ENCODE data around the gene TMEM18.

Gene TMEM18

DNA sequence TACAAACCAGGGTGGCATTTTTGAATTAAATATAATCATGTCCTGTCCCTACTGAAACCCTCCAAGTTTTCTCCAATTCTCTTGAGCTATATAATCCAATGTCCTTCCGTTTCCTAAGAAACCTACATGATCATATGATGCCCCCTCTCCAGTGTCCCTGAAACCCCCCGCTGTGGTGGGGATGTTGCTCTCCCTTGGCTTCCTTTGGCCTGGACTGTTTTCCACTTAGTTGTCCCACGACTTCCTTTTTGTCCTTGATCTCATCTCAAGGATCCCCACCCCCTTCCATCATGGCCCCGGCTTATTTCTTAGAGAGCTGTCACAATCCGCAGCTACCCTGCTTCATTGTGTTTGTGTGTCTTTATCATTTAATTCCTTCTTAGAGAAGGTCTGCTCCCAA is 43.8 kb downstream of the TMEM18 start:
- DNase-seq, result no peak

DNA sequence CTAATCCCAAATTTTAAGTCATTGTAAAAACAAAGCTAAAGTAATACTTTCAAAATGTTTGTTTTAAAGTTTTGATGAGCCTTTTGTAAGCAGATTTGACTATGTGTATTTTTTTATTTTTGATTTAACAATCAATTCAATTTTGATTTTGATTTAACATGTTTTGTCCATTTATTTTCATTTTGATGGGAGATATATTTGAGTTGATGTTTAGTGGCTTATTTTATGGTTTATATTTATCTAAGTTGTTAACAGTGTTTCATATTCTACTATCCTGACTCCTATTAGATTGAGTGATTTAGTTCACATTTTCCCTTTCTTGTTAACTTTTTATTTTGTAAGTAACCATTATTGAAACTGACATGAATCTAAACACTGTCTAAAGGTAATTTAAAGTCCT is 44.7 kb downstream of the TMEM18 start:
- DNase-seq, result no peak

DNA sequence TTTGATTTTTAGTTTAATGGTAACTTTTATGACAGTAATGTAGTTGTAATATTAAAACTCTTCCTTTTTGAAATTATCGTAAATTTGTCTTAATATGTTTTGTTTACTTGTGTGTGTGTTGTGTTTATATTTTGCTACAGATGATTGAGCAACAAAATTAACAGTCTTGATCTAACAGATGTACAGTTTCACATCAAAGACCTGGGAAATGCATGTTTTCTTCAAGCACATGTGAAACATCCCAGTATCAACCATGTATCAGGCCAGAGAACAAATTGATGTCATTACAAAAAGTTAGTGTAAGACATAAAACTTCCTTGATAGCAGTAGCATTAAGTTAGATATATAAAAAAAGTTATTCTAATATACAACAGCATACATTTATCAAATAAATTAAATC is 45.5 kb downstream of the TMEM18 start:
- DNase-seq, result no peak

DNA sequence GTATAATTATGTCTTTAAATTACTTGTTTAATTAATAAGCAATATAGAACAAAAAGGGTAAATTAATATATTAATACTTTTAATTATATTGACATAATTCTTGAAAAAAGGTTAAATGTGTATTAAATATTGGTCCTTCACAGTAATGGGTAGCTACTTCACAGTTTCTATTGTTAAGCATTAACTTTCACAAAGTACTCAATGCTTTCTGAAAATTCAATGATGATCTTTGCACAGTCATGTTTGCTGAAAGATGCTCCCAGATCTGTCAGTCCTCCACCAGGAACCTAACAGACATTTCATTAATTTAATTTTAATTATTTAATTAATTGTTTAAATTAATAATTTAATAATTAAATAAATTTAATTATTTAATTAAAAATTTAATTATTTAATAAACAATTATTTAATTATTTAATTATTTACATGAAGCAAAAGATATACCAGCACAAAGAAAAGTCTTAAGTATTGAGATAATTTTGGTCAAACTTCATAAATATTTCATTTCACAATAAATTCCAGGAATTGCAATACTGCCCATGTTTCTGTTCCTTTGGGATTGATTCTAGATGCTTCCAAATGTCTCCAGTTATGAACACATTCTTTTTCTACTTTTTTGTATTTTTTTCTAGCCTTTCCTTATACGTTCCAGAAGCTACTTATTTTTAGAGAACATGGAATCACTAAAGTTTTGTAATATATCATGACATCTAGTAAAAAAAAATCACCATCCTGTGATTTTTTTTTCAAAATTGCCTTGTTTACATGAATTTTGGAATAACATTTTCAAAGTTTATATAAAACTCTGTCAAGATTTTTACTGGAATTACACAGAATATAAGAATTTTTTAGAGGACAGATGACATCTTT is 46.5 kb downstream of the TMEM18 start:
- DNase-seq, result no peak

DNA sequence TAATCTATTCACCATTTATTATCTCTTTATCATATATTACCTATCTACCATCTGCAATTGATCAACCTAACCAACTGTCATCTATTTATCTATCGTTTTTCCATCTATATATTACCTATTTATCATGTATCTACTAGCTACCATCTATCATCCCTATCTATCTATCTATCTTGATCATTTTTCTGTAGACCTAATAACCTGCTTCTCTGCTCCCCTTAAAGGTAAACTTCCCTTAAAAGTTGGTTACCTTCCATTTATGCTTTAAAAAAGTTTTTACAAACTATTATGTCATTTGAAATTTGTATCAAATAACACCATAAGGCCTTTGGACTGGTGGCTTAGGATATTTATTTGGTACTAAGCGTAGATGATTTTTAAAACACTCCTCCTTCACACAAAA is 47.2 kb downstream of the TMEM18 start:
- DNase-seq, result no peak

DNA sequence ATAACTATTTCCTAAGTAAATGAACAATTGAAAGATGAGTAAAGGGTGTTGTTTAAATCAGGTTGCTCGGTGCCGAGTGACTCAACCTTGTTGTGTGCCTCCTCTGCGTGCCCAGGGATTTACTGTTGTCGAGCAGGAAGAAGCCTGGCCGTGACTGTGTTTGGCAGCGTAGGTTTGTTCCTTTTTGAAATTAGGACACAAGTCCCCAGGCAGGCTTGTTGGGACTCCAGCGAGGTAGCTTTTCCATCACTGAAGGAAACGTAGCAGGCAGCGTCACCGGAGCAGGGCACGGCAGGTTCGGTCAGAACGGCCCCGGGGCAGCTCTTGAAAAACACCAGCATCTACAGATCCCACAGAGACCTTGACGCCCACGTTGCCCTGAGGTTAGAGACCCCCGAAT is 48.6 kb downstream of the TMEM18 start:
- DNase-seq, result no peak

DNA sequence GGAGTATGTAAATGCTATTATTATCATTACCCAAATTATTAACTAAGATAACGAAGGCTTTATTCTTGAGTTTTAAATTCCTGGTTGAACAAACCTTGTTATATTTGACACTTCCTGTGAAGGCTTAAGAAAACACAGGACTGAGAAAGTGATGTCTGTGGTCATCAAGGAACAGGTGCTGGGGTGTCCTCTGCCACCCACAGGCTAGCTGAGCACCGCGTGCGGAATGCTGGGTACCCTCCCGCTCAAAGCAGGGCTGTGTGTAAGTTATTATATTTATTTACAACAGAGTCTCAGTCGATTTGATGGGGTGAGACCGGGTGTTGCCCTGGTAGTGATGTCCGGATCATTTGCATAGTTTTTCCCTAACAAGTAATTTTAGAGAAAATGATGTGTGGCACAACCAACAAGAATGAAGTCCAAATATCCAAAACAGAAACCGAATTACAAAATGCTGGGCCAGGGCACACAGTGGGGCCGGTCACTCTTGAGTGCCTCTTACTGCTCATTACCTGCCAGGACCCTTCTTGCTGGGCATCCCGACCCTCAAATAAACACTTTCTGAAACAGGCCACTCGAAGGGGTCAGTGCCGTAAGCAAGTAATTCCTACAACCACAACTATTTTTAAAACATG is 49.2 kb downstream of the TMEM18 start:
- no peak for DNase-seq

DNA sequence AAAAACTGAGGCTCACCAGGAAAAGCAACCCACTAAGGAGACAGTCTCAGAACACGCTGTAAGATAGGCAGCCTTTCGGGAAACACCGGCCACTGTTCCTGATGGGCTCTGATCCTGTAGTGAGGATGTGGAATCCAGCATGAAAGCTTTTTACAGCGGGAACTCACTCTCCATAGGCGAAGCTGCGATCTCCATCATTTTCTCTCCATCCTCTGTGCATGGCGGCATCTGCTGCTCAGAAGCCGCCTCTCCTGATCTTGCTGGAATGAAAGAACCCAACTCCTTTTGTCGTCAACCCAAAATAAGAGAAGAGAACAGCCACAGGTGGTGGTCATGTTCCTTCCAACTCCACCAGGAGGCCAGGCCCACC is 49.9 kb downstream of the TMEM18 start:
- DNase-seq, result no peak

DNA sequence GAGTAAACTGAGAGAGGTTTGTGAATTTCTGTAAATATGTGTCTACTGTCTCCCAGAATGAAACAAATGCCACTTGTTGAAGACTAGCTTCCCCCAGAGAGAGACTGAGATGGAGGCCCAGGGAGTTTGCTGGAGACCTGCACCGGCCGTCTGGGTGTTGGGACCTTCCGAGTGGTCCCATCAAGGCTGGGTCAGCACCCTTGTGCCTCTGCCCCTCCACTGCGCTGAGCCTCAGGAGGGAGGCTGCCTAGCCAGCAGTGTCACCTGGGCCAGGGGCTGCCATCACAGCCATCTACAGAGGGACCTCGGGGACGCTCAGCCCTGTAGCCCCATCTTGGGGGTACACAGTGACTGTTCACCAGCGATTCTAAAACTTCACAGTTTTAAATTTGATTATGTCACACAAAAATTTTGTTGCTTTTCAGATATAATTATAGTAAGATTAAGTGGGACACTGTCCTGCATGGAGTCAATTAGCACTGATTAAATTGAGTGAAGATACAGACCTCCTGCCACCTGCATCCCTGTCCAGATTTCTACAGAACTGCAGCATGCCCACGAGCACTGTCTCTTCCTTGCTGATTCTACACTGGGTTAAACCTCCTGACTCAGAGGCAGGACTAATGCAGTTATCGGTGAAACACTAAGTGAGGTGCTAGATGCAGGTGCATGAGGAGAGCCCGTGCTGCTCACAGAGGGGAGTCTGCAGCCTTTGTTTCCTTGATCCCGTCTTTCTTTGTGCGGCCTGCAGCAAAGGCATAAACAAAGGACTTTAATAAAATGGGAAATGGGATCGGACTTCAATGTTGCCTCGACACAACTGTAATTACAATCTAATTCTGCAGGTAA is 50.5 kb downstream of the TMEM18 start:
- no peak for DNase-seq

DNA sequence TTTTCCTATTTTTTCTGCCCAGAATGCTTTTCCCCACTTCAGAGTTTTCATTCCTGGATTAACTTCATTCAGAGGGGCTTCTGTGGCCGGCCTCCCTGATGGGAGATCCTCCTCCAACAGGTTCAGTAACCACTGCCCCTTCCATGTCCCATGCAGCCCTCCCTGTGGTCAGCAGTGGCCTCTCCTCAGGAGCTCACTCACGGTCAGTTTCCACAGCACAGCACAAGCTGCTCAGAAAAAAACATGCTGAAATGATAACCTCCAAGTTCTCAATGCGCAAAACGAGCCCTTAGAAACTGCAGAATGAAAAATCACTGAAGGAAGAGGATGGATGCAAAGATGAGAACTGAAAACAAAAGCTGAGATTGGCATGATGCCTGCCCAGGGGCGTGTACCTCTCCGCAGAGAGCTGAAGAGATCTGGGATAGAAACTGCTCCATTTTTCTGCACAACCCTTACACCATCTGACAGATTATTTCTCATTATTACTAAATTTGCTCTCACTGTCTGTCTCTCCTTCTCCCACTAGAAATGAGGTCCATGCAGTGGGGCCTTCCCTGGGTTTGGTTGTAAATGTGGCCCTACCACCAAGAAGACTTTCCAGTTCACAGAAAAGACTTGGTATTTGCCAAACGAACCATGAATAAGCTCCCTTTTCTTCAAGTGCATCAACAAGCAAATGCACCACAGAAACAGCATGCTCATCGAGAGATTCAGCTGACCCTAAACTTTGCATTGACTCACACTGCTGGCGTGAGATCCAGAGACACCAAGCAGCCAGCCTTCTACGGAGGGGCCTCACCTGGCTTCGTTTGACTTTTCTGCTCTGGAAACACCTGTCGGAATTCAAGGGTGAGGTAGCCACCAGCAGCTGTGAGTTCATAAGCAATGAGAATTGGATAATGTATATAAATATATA is 51.5 kb downstream of the TMEM18 start:
- no peak for DNase-seq

DNA sequence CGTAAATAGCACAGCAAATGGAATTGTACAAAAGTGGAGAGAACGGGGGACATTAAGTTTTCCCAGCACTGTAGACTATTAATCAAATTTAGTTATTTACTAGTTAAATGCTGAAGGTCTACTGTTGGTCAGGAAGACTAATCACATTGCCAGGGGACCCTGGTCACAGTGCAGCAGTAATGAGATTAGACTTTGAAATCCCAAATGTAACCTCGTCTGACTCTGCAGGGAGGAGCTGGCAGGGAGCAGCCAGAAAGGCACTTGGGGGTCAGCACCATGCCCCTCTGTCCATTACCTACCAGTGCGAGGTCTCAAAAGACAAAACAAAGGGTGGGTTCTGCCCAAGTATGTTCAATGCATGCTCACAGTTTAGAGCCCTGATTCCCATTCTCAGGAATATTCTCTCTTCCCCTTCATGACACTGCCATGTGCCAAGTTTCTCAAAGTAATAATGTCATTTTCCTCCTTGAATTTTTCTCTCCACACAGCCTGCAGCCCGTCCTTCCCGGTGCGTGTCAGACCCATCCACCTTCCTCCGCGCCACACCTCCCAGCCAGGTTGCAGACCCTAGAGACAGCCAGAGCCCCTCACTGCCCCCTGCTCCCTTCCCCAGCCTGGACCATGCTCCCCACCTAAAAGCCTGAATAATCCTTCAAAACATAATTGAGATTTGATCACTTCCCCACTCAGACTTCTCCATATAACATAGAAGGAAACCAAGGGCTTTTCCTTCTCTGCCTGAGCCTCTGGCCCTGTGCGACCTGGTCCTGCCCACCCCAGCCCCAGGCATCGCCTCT is 52.5 kb downstream of the TMEM18 start:
- no peak for DNase-seq

DNA sequence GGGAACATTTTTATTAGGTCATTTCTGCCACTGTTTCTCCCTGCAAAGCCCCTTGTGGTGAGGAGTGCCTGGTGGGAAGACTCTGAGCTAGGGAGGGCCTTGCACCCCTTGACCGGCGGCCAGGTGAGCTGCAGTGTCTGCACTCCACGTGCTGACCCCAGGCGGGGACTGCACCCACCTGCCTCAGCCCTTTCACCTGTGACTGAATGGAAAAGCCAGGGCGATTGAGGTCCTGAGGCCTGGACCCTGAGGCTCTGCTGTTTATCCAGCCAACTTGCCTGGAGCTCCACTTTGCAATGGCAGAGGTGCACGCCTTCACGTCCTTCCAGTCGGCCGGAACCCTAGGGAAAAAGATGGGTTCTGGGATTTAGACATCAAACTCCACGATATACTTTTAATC is 53.1 kb downstream of the TMEM18 start:
- no peak for DNase-seq

DNA sequence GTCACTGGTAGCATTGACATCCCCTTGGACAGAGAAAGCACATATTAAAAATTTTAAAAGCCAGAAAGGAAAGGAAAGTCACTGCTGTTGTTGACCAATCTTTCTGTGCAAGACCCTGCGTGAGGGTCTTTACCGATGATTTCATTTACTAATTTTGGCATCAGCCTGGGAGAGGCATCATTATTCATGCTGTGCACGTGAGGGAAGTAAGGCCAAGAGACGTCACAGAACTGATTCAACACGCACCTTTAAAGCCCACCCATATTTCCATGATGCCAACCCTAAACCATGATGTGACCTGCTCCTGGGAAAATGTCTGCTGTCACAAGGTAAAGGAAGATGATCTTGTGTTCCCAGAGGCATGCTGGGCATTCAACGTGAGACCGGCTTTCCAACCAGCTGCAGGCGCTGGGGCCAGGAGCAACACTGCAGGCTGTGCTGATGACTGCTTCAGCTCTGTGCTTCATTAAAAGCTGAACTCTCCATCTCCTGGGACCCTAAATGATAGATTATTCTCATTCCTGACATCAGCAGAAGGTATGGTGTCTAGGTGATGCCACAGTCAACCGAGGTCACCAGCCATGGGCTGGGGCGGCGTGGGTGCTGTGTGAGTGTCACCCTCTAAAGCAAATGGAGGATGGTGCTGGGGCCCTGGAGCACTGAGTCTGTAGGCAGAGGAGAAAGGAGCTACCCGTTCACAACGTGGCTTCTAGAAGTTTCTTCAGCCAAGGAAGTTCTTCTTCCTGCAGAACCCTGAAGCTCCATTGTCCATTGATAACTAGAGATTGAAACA is 53.9 kb downstream of the TMEM18 start:
- no peak for DNase-seq

DNA sequence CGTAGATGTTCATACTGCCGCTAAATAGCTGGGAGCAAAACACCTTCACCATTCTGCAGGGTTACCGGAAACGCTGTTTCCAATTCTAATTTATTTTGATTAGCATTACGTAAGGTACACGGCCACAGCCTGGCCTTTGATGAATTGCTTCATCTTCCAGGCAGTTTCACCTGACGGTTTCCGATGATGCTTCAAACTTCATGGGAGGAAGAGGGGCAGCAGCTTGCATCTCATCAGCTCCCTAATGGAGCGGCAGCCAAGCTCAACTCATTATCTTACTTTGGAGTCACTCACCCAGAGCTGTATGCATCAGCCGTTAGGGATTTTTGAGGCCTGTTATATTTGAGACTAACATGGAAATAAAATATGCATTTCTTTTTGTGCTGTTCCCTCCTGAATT is 54.8 kb downstream of the TMEM18 start:
- DNase-seq, result no peak

DNA sequence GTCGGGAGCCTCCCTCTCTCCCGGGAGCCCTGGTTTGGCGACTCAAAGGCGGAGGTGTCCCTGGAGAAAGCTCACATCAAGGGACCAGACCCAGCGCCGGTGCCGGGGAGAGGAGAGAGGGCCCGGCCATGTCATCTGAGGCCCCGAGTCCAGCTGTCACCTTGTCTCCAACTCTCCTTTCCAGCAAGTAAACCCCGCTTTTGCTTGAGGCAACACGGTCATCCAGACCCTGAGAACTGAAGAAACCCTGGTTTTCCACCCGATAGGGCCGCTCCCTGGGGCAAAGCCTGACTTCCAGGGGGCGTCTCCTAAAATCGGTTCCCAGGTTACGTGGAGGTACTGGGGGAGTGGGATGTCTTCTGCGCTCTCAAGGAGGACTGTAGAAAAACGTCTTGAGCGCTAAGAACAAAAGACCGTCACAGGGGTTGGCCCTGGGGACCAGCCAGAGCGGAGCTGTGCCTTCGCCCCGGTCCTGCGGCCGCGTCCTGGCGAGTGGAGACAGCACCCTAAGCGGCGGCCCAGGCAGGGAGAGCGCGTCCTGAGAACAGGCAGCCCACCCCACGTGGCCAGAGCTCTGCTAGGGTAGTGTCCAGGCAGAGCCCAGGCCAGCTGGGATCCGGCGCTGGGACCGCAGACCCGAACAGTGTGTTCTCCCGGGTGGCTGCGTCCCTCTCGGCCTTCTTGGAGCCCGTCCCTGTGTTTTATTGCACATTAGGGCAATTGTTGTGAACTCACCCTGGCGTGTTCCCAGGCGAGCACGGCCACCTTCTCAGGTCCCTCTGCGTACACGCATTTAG is 55.7 kb downstream of the TMEM18 start:
- no peak for DNase-seq

DNA sequence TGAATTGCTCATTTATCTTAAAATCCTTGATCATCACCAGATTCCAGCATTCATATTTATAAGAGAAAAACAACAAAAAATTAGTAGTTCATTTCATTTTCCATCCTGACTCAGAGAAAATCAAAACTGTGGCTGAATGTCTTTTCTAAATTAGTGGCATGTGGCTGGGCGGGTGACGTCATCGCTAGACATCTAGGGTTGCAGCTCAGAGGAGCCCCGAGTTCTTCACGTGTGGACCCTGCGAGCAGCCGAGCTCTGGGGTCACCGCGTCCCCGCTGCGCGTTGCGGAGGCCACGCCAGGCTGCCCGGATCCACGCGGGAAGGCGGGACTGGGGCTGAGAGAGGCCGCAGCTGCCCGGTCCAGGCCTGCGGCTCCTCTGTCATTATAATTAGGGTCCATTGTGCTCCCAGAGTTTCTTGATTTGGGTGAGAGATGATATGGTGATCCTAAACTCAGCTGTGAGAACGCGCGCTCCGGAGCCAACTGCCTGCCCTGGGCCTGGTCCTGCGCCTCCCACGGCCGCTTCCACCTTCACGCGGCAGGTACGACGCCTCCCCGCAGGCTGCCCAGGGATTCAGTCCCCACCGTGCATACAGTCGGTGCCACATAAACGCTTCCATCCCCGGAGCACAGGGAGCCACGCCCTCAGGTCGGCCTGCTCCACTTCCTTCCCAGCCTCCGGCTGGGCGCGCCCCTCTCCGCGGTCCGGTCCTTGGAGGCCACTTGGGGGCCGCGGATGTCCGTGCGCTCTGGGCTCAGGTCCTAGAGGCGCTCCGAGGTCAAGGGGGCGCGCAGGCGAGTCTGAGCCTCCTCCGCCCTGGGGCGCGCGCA is 56.5 kb downstream of the TMEM18 start:
- no peak for DNase-seq

DNA sequence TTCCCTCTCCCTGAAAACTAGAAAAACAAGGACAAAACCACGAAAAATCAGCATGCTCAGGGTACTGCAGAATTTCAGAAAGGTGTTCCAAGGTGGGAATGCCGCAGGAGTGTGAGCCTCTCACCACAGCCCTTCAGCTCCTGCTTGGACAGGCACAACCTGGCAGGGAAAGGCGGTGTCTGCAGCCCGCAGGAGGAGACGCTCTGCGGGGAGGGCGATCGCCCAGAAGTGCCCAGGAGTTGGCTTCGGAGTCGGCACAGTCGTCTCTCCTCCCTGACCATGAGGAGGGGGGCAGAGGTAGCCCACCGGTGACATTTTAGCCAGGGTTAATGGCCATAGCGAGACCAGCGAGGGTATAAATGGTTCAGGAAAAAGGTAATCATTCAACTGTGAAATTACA is 57.2 kb downstream of the TMEM18 start:
- DNase-seq, result no peak

DNA sequence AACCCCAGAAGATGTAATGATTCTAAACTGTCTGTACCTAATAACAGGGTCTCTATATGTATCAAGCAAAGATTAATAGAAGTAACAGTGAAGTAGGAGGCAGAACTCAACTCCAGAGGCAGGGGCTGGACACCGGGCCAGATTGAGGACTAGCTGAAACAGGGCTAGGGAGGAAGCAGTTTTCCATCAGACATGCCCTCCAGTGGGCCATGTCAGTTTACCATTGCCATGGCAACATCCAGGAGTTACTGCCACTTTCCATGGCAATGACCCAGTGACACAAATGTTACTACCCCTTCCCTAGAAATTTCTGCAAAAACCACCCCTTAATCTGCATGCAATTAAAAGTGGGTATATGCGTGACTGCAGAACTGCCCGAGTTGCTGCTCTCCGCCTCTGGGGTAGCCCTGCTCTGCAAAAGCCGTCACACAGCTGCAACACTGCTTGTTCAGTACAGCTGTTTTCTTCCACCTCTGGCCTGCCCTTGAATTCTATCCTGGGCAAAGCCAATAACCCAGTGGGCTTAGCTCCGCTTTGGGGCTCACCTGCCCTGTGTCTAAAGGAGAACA is 58.7 kb downstream of the TMEM18 start:
- DNase-seq, result no peak

DNA sequence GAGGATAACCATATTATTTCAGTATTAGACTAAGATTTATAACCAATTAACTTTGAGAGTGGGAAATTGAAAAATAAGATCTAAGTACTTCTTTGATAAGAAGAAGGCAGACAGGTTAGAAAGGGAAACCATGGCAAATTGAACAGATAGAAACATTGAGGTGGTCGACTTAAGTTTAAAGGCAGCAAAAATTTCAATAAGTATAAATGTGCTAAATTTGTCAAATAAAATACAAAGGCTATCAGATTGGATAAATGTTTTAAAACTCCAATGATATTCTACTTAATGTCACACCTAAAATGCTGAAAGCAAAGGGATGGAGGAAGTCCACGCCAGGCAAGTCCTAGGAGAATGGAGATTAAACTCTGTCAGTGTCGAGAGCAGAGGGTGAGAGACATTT is 59.2 kb downstream of the TMEM18 start:
- no peak for DNase-seq

Measured in CD4-positive, alpha-beta T cell treated with Interferon alpha-2 for 1 hour (primary cell).